Aorta (tissue), 5 donors: ENCODE results near the gene PAGE1. TPM values are rescaled to one million over a fixed set of nuclear protein-coding genes. Genes with fewer than 3 reads are reported as not detected.
"Not testable (repeated sequence)": the region's sequence is repeated elsewhere in the genome, so short reads cannot be mapped to it uniquely, and the experiment has no call there.

Experiments used
- ATAC-seq: fragments of 200-7000 bp; cut with Tn5 transposase; one replicate; pipeline ENCODE4 v1.9.1; 2022; ENCODE audit warnings: moderate library complexity; ENCODE audit not compliant: low FRiP score
- DNase-seq, 2 donors: peaks; one replicate each; pipeline ENCODE4 v3.0.0-alpha.2; 2020
- H3K27ac ChIP-seq, 2 donors: one replicate each; pipeline ENCODE4 v1.5.1; 2013; ENCODE audit warnings: low read length in 2 of 2, mild to moderate bottlenecking in 2 of 2, moderate library complexity in 2 of 2, control low read depth in 1 of 2, inconsistent platforms in 1 of 2, low read depth in 1 of 2
- H3K27me3 ChIP-seq, 2 donors: one replicate each; pipeline ENCODE4 v1.6.1; 2013; ENCODE audit warnings: control low read depth in 1 of 2, low read length in 1 of 2, mild to moderate bottlenecking in 1 of 2, moderate library complexity in 1 of 2; ENCODE audit not compliant: insufficient read depth in 2 of 2, control insufficient read depth in 1 of 2
- H3K36me3 ChIP-seq, 2 donors: one replicate each; pipeline ENCODE4 v1.6.1; 2013; ENCODE audit warnings: control low read depth in 1 of 2, low read length in 1 of 2, mild to moderate bottlenecking in 1 of 2; ENCODE audit not compliant: insufficient read depth in 2 of 2, control insufficient read depth in 1 of 2
- H3K4me1 ChIP-seq, 2 donors: one replicate each; pipeline ENCODE4 v1.6.1; 2013; ENCODE audit warnings: low read length in 2 of 2, control low read depth in 1 of 2, mild to moderate bottlenecking in 1 of 2, moderate library complexity in 1 of 2; ENCODE audit not compliant: insufficient read depth in 2 of 2, control insufficient read depth in 1 of 2
- H3K4me3 ChIP-seq, 2 donors: one replicate each; pipeline ENCODE4 v1.5.1; 2013; ENCODE audit warnings: low read length in 2 of 2, control low read depth in 1 of 2, mild to moderate bottlenecking in 1 of 2
- H3K9me3 ChIP-seq: one replicate; pipeline ENCODE4 v1.6.1; 2013; ENCODE audit warnings: mild to moderate bottlenecking, low read length; ENCODE audit not compliant: control insufficient read depth
- WGBS, 2 donors: extraction: QIAGEN DNeasy Blood & Tissue Kit; methylation state at CpG; one replicate each; pipeline ENCODE4 v1.1.7; 2013; 5-methylcytosine and 5-hydroxymethylcytosine counted together
- intact Hi-C, 2 donors: fragments of 100-400 bp; cut with DNase I; formaldehyde crosslinking; loops; one replicate each; pipeline versions ENCODE4 v1.14.2 to v1.15.0; 2022
- long read RNA-seq, 2 donors: library from polyadenylated mRNA; unstranded; transcript quantifications; one replicate each; pipeline ENCODE4 v2.0.0, GENCODE V29; 2020 to 2021
- polyA plus RNA-seq, 2 donors: library from polyadenylated mRNA; stranded (reverse); fragments of 200-250 nt; gene quantifications; one replicate each; pipeline ENCODE4 v1.2.3, GENCODE V29; 2013
- total RNA-seq, 2 donors: library from RNA; stranded (reverse); fragmentation: NEBNext Ultra II Directional; extraction: Animal tissue kit (Norgen Biotek cat#: 25700); gene quantifications; one replicate each; pipeline ENCODE4 v1.2.1, GENCODE V29; 2021
- donor health status: healthy with polysubstance abuse.
- donor health status: Bipolar disorder and iron deficiency.
- donor health status: DM: no; HTN: no; CAD: no.
- donor health status: DM: no; HTN: no; CAD: no.
- donor health status: DM: yes; HTN: yes; CAD: no.

The PAGE1 gene, protein sequence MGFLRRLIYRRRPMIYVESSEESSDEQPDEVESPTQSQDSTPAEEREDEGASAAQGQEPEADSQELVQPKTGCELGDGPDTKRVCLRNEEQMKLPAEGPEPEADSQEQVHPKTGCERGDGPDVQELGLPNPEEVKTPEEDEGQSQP
- total RNA-seq (not detected), polyA plus RNA-seq (not detected)
- long read RNA-seq, donor 1 = 0 reads
- long read RNA-seq, donor 2 = 0 reads

DNA sequence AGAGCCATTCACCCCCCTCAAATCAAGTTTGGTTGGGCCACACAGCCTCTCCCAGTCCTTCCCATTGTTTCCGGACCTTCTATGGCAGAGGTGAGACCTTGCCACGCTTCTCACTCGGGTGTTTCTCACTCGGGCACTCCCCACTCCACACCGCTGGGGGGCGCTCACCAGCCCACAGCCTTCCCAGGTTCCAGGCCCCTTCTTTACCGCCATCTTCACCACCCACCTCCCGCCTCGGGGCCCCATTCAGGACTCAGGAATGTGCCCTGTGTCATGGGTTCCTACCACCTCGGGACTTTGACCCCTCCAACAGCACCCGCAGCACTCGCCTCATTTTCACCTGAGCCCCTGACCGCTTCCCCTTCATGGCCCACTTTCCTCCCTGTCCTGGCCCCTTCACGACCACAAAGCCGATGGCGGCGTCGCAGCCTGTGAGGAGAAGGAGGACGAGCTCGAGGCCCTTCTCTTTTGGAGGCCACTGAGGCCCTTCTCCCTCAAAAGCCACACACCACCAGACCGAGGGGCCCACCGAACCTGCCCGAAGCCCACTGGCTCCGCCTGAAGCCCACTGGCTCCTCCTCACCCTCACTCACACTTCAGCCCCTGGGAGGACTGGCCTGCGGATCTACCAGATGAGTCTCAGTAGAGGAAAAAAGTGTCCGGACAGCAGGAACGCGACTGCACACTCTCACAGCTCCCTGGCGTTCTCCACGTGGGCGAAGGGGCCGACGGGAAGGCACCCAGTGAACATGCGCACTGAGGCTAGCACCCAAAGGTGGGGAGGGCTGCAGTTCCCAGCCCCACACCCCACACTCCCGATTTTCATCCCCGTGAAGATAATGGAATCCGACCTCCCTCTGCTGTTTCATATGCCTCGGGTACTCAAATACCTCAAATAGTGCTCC lies at the start of gene PAGE1:
TSS of gene PAGE1 (minus strand) at position 709 of the 905 bp plus-strand sequence. CDS start 1,214 bp downstream, outside the sequence.
- H3K9me3 ChIP-seq = no peaks in the 10 kb centered on the region
- H3K27ac ChIP-seq = no peak within 1 kb of the TSS
- H3K4me3 ChIP-seq = no peak within 1 kb of the TSS
- no peaks in the 10 kb centered on the region for H3K27me3 ChIP-seq
- DNase-seq = no peak
- WGBS, 2 donors = 86 to 92% methylated on average over 37 to 38 of the region's 38 CpGs
- no peaks in the 10 kb centered on the region for H3K4me1 ChIP-seq
- no peak for ATAC-seq
- intact Hi-C loops = no loop called here
- no peaks in the 10 kb centered on the region for H3K36me3 ChIP-seq

DNA sequence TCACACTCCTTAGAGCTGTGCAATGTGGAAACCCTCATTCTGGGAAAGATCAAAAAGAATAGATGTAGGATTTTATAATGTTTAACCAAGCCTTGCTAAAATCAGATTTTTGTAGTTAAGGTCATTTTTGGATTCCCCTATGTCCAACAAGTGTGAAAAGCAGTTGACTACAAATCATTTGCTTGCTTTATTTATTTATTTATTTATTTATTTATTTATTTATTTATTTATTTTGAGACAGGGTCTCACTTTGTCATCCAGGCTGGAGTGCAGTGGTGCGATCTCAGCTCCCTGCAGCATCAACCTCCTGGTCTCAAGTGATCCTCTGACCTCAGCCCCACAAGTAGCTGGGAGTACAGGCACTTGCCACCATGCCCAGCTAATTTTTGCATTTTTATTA lies 45.7 kb upstream of the PAGE1 start:
- H3K4me3 ChIP-seq, ATAC-seq, H3K4me1 ChIP-seq, intact Hi-C loops, H3K9me3 ChIP-seq, H3K36me3 ChIP-seq, H3K27me3 ChIP-seq, DNase-seq, H3K27ac ChIP-seq: not testable (repeated sequence)
- 88 to 91% methylated on average over 1 of the region's 1 CpG for WGBS, 2 donors

DNA sequence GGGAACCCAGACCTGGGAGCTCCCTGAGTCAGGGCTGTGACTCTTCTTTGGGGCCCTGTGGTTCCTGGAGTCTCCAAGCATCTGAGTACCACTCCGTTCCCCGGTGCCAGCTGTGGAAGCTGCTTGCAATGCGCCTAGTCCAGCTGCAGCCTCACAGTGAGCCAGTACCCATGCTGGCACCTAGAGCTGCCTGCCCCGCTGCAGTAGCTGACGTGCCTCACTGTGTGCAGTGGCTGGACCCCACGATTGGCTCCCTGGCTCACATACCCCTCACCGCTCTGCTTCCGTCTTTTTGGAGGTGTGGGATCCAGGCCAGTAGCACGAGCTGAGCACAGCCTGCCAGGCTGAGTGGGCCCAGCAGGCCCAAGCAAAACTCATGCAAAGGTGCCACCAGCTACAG lies 32.1 kb upstream of the PAGE1 start:
- Histone ChIP-seq H3K36me3 (no peaks in the 10 kb centered on the region), H3K27me3 (no peaks in the 10 kb centered on the region), H3K9me3 (no peaks in the 10 kb centered on the region), H3K27ac (no peak overlapping the region), H3K4me3 (no peak overlapping the region), H3K4me1 (no peaks in the 10 kb centered on the region)
- ATAC-seq (no peak), DNase-seq (no peak)
- 62 to 78% methylated on average over 7 to 9 of the region's 9 CpGs for WGBS, 2 donors
- intact Hi-C loops = no loop called here

DNA sequence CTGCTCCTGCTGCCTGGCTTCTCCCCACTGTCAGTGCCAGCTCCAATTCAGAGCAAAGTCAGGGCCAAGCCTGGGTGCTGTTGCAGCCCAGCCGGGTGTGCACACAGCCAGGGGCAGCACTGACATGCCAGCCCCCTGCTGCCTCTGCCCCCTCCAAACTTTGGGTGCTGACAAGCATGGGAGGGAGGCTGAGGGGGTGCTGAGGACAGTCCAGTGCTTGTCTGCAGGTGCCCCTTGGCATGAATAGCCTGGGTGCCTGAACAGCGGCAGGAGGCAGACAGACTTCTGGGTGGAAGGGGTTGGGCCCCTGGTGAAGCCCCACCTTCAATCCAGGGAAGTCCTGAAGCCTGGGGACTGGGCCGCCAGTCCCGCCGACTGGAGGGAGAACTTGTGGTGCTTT lies 31.2 kb upstream of the PAGE1 start:
- DNase-seq = no peak
- Histone ChIP-seq H3K9me3 (no peaks in the 10 kb centered on the region), H3K27me3 (no peaks in the 10 kb centered on the region), H3K27ac (no peak overlapping the region), H3K36me3 (no peaks in the 10 kb centered on the region), H3K4me3 (no peak overlapping the region), H3K4me1 (no peaks in the 10 kb centered on the region)
- ATAC-seq = no peak
- WGBS, 2 donors = 82 to 85% methylated on average over 5 of the region's 5 CpGs
- intact Hi-C loops = no loop called here

DNA sequence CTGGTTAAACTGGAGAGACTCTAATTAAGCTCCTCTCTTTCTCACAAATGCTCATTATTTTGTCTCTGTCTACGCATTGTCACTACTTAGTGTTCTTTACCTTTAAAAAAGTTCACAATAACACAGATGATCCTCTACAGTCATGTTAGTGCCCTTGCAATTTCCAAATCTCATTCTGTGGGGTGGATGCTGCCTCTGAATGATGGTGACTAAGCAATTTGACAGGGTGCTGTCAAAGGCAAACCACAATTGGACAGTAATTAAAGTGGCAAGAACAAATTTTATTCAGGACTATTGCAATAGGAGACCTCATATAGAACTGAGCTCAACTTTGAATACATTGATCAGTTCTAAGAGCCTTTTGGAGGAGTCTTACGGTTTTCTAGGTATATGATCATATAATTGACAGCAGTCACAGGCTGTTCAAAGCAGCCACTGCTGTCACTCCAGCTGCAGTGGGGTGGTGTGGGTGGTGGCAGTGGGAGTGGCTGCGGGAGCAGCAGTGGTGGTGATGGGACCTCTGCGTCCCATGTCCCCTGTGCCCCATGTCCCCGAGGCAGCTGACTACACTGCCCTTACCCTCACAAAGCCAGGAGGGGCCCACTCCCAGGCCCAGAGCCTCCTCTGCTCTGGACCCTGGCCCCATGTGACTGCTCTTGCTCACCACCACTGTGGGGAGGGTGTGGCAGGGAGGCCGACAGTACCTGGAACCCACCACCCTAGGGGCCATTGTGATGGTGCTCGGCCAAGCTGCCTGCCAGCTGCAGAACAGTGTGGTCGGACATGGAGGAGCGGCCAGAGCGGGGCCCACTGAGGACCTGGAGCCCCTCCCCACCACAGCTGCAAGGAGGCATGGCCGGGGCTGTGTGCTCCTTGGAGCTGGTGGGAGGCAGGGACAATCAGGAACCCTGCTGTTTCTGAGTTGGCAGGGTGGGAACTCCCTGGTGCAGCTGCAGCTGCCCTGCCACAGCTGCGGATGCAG lies 30.4 kb upstream of the PAGE1 start:
- Histone ChIP-seq H3K9me3 (no peaks in the 10 kb centered on the region), H3K27ac (no peak overlapping the region), H3K27me3 (no peaks in the 10 kb centered on the region), H3K4me1 (no peaks in the 10 kb centered on the region), H3K4me3 (no peak overlapping the region), H3K36me3 (no peaks in the 10 kb centered on the region)
- ATAC-seq (no peak), DNase-seq (no peak)
- 82 to 84% methylated on average over 12 of the region's 12 CpGs for WGBS, 2 donors
- intact Hi-C loops = no loop called here

DNA sequence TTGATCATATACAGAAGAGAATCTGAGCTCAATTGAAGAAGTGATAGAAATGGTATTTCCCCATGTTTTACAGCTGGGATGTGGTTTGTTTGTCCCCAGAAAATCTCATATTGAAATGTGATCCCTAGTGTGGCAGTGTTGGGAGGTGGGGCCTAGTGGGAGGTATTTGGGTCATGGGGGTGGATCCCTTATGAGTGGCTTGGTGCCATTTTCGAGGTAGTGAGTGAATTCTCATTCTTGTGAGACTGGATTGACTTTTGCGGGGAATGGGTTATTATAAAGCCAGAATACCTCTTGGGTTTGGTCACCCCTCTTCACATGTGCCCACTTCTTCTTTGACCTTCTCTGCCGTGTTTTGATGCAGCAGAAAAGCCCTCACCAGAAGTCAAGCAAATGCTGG lies 29.6 kb upstream of the PAGE1 start:
- no peak overlapping the region for H3K27ac ChIP-seq
- no peaks in the 10 kb centered on the region for H3K27me3 ChIP-seq
- no peak for DNase-seq
- H3K9me3 ChIP-seq = no peaks in the 10 kb centered on the region
- H3K4me1 ChIP-seq = no peaks in the 10 kb centered on the region
- no peaks in the 10 kb centered on the region for H3K36me3 ChIP-seq
- ATAC-seq = no peak
- H3K4me3 ChIP-seq = no peak overlapping the region
- WGBS, 2 donors = 59 to 68% methylated on average over 3 of the region's 3 CpGs
- intact Hi-C loops = no loop called here

DNA sequence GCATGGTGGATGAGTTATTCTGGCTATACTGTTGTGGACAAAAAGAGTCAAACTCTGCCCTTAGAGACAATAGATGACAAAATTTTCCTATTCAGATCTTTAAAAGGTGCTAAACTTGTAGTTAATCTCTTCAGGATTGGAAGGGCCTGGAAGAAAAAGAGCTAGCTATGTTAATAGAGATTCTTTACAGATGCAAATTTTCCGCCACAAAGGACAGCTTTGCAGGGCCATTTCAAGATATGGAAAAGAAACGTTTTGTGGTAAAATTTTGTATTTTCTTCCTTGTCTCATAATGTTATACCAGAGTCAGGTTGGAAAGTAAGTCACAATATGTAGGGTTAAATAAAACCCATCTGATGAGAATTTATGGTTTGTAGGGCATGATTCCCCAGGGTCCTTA lies 24.3 kb upstream of the PAGE1 start:
- H3K36me3 ChIP-seq, ATAC-seq, intact Hi-C loops, H3K4me1 ChIP-seq, H3K27me3 ChIP-seq, H3K4me3 ChIP-seq, H3K9me3 ChIP-seq, DNase-seq, H3K27ac ChIP-seq: not testable (repeated sequence)
- WGBS, 2 donors = 40 to 44% methylated on average over 2 of the region's 2 CpGs

DNA sequence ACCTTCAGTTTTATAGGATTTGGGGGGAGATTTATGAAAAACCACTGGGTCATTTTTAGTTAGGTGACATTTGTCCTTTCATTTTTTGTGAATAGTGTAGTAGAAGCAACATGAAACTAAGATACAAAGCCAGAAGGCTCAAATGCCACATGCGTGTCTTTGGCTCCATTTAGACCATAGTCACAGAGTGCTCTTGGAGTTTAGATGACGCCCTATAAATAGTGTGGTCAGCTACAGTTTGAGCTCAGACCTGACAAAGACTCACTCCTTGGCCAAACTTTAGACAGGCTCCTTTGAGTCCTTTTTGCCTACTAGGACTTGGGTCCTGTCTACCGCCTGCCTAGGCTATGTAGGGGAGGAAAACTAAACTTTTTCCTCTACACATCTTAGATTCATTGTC lies 16.8 kb upstream of the PAGE1 start:
- intact Hi-C loops = no loop called here
- DNase-seq = no peak
- Histone ChIP-seq H3K27me3 (no peaks in the 10 kb centered on the region), H3K9me3 (no peaks in the 10 kb centered on the region), H3K27ac (no peak overlapping the region), H3K4me1 (no peaks in the 10 kb centered on the region), H3K36me3 (no peaks in the 10 kb centered on the region), H3K4me3 (no peak overlapping the region)
- 70 to 78% methylated on average over 3 of the region's 3 CpGs for WGBS, 2 donors
- ATAC-seq = no peak
